HEK293 (cell line): ENCODE data around the gene DSN1.
A peak's percentile ranks its signal among the peaks of the same experiment; 100 is the strongest.

Source experiments
- CTCF ChIA-PET: fragments of 350-600 bp; formaldehyde crosslinking; extraction: SDS; loops from one replicate; lab custom pipeline; 2021; ENCODE audit warnings: antibody characterized with exemption; lab: Yijun Ruan, JAX
- POLR2A ChIA-PET: fragments of 300-600 bp; formaldehyde crosslinking; extraction: SDS; loops from one replicate; lab custom pipeline; 2020; ENCODE audit warnings: antibody characterized with exemption, inconsistent platforms; lab: Yijun Ruan, JAX
- H3K27ac ChIP-seq: fragments of 200-500 bp; sonication (Bioruptor generic); 2 replicates; pipeline ENCODE4 v1.5.1; 2014; ENCODE audit warnings: low read depth, low read length, control low read depth, inconsistent platforms; ENCODE audit errors: extremely low read depth
- H3K36me3 ChIP-seq, 2 experiments: fragments of 200-500 bp in 1 of 2; sonication (Bioruptor generic) in 1 of 2; 1 replicate in 1 of 2; 2 replicates in 1 of 2; pipeline ENCODE4 v1.5.1; 2014 to 2017; ENCODE audit warnings: inconsistent platforms in 2 of 2, low read length in 2 of 2; ENCODE audit not compliant: control insufficient read depth in 2 of 2, insufficient read depth in 1 of 2
- H3K4me1 ChIP-seq: fragments of 200-500 bp; sonication (Bioruptor generic); 2 replicates; pipeline ENCODE4 v1.5.1; 2014; ENCODE audit warnings: mild to moderate bottlenecking, low read length, inconsistent platforms; ENCODE audit not compliant: control insufficient read depth, insufficient read depth
- H3K4me3 ChIP-seq: 2 replicates; pipeline ENCODE4 v1.5.1; 2011; ENCODE audit warnings: low read depth, mild to moderate bottlenecking, control low read depth, low read length, moderate library complexity
- H3K9me3 ChIP-seq: fragments of 200-500 bp; sonication (Bioruptor generic); 2 replicates; pipeline ENCODE4 v1.5.1; 2014; ENCODE audit warnings: low read depth, low read length, inconsistent platforms; ENCODE audit not compliant: control insufficient read depth, insufficient read depth
- HOXA7 ChIP-seq: sonication (generic); formaldehyde crosslinking; IDR thresholded peaks from 2 replicates; pipeline ENCODE4 v1.8.1; 2022; ENCODE audit warnings: missing genetic modification reagents, borderline replicate concordance
- IKZF3 ChIP-seq: fragments of 450-650 bp; IDR thresholded peaks from 2 replicates; pipeline ENCODE4 v1.5.0; 2018; ENCODE audit warnings: missing biosample characterization, mild to moderate bottlenecking, missing genetic modification characterization, moderate library complexity
- YY1 ChIP-seq: fragments of 450-650 bp; formaldehyde crosslinking; IDR thresholded peaks from 2 replicates; pipeline ENCODE4 v1.5.1; 2018; ENCODE audit warnings: missing biosample characterization, missing genetic modification characterization
- ZBTB49 ChIP-seq: fragments of 450-650 bp; formaldehyde crosslinking; IDR thresholded peaks from 2 replicates; pipeline ENCODE4 v1.5.1; 2016; ENCODE audit warnings: missing biosample characterization, missing genetic modification characterization, low read depth
- ZFP3 ChIP-seq: fragments of 450-650 bp; formaldehyde crosslinking; IDR thresholded peaks from 2 replicates; pipeline ENCODE4 v1.5.1; 2016; ENCODE audit warnings: low read depth, missing biosample characterization, missing genetic modification characterization
- ZNF10 ChIP-seq: fragments of 450-650 bp; formaldehyde crosslinking; IDR thresholded peaks from 2 replicates; pipeline ENCODE4 v1.5.1; 2017; ENCODE audit warnings: missing biosample characterization, missing genetic modification characterization
- ZNF26 ChIP-seq: fragments of 450-650 bp; formaldehyde crosslinking; IDR thresholded peaks from 2 replicates; pipeline ENCODE4 v1.5.1; 2016; ENCODE audit warnings: missing biosample characterization, missing genetic modification characterization
- ZNF426 ChIP-seq: fragments of 450-650 bp; formaldehyde crosslinking; IDR thresholded peaks from 2 replicates; pipeline ENCODE4 v1.5.1; 2017; ENCODE audit warnings: missing biosample characterization, missing genetic modification characterization, mild to moderate bottlenecking, inconsistent platforms, moderate library complexity
- ZNF501 ChIP-seq: fragments of 450-650 bp; formaldehyde crosslinking; IDR thresholded peaks from 2 replicates; pipeline ENCODE4 v1.5.1; 2016; ENCODE audit warnings: missing biosample characterization, missing genetic modification characterization
- ZNF610 ChIP-seq: fragments of 450-650 bp; formaldehyde crosslinking; IDR thresholded peaks from 2 replicates; pipeline ENCODE4 v1.5.1; 2016; ENCODE audit warnings: missing biosample characterization, missing genetic modification characterization, borderline replicate concordance
- ZNF626 ChIP-seq: fragments of 450-650 bp; sonication (Bioruptor Pico); formaldehyde crosslinking; IDR thresholded peaks from 2 replicates; pipeline ENCODE4 v1.5.1; 2018; ENCODE audit warnings: missing biosample characterization, missing genetic modification characterization, inconsistent platforms
- ZNF670 ChIP-seq: fragments of 450-650 bp; formaldehyde crosslinking; IDR thresholded peaks from 2 replicates; pipeline ENCODE4 v1.5.1; 2016; ENCODE audit warnings: missing biosample characterization, missing genetic modification characterization, low read depth
- ZNF692 ChIP-seq: fragments of 450-650 bp; formaldehyde crosslinking; IDR thresholded peaks from 2 replicates; pipeline ENCODE4 v1.5.1; 2016; ENCODE audit warnings: missing biosample characterization, missing genetic modification characterization
- TF ChIP-seq, protein P1 (sequence below): fragments of 450-650 bp; formaldehyde crosslinking; IDR thresholded peaks from 2 replicates; pipeline ENCODE4 v1.5.1; 2016; ENCODE audit warnings: missing biosample characterization, missing genetic modification characterization, low read depth
- TF ChIP-seq, protein P2 (sequence below): fragments of 450-650 bp; formaldehyde crosslinking; IDR thresholded peaks from 2 replicates; pipeline ENCODE4 v1.5.1; 2016; ENCODE audit warnings: missing biosample characterization, missing genetic modification characterization, borderline replicate concordance
- TF ChIP-seq, protein P3 (sequence below): fragments of 450-650 bp; formaldehyde crosslinking; IDR thresholded peaks from 2 replicates; pipeline ENCODE4 v1.5.1; 2016; ENCODE audit warnings: missing biosample characterization, missing genetic modification characterization

The DSN1 gene

GRCh38 chr20:36796875-36797274, 23.3 kb upstream of the DSN1 start:
- Histone ChIP-seq H3K4me3 (no peak overlapping the region), H3K36me3 (peaks cover 8 to 78% of the 10 kb centered on the region in 2 experiments; a peak in 2 of 3 replicates), H3K4me1 (no peaks in the 10 kb centered on the region), H3K9me3 (no peaks in the 10 kb centered on the region), H3K27ac (no peak overlapping the region)
- ChIA-PET POLR2A (no interaction called here), CTCF (interaction anchor here (1.4 kb wide), 1 partner anchor 12 kb away, joined by 9 read pairs; no protein-coding TSS in a partner anchor)
- TF ChIP-seq, protein P1, sequence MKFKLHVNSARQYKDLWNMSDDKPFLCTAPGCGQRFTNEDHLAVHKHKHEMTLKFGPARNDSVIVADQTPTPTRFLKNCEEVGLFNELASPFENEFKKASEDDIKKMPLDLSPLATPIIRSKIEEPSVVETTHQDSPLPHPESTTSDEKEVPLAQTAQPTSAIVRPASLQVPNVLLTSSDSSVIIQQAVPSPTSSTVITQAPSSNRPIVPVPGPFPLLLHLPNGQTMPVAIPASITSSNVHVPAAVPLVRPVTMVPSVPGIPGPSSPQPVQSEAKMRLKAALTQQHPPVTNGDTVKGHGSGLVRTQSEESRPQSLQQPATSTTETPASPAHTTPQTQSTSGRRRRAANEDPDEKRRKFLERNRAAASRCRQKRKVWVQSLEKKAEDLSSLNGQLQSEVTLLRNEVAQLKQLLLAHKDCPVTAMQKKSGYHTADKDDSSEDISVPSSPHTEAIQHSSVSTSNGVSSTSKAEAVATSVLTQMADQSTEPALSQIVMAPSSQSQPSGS: peak; percentile 53; the same call in 1 of the 2 replicates
- TF ChIP-seq ZNF670 (tag by site-specific recombination): no peak

DNA sequence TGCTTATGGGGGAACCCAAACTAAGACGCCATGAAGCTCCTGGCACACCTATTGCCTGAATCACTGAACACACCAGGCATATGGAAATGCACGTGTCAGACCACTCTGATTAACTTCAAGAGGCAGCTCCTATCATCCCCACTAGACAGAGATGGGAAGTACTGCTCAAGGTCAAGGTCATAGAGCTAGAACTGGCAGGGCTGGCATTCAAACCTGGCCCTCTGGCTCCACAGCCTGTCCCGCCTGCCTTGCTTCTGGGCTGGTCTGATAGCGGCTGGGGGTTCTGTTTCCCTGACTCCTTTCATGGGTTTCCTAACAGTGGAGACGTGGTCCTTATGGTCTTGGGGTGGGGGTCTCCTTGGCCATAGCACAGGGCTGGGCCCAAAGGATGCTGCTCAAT, 22.6 kb upstream of the DSN1 start:
- Histone ChIP-seq H3K9me3 (no peaks in the 10 kb centered on the region), H3K4me3 (no peak overlapping the region), H3K36me3 (peaks cover 8 to 82% of the 10 kb centered on the region in 2 experiments; a peak in 2 of 3 replicates), H3K27ac (no peak overlapping the region), H3K4me1 (no peaks in the 10 kb centered on the region)
- TF ChIP-seq ZNF610 (tag by site-specific recombination) (no peak), ZFP3 (tag by site-specific recombination) (no peak), ZNF501 (tag by site-specific recombination) (no peak), ZNF626 (tag by site-specific recombination) (no peak), ZNF426 (tag by site-specific recombination) (no peak)
- TF ChIP-seq, protein P2, sequence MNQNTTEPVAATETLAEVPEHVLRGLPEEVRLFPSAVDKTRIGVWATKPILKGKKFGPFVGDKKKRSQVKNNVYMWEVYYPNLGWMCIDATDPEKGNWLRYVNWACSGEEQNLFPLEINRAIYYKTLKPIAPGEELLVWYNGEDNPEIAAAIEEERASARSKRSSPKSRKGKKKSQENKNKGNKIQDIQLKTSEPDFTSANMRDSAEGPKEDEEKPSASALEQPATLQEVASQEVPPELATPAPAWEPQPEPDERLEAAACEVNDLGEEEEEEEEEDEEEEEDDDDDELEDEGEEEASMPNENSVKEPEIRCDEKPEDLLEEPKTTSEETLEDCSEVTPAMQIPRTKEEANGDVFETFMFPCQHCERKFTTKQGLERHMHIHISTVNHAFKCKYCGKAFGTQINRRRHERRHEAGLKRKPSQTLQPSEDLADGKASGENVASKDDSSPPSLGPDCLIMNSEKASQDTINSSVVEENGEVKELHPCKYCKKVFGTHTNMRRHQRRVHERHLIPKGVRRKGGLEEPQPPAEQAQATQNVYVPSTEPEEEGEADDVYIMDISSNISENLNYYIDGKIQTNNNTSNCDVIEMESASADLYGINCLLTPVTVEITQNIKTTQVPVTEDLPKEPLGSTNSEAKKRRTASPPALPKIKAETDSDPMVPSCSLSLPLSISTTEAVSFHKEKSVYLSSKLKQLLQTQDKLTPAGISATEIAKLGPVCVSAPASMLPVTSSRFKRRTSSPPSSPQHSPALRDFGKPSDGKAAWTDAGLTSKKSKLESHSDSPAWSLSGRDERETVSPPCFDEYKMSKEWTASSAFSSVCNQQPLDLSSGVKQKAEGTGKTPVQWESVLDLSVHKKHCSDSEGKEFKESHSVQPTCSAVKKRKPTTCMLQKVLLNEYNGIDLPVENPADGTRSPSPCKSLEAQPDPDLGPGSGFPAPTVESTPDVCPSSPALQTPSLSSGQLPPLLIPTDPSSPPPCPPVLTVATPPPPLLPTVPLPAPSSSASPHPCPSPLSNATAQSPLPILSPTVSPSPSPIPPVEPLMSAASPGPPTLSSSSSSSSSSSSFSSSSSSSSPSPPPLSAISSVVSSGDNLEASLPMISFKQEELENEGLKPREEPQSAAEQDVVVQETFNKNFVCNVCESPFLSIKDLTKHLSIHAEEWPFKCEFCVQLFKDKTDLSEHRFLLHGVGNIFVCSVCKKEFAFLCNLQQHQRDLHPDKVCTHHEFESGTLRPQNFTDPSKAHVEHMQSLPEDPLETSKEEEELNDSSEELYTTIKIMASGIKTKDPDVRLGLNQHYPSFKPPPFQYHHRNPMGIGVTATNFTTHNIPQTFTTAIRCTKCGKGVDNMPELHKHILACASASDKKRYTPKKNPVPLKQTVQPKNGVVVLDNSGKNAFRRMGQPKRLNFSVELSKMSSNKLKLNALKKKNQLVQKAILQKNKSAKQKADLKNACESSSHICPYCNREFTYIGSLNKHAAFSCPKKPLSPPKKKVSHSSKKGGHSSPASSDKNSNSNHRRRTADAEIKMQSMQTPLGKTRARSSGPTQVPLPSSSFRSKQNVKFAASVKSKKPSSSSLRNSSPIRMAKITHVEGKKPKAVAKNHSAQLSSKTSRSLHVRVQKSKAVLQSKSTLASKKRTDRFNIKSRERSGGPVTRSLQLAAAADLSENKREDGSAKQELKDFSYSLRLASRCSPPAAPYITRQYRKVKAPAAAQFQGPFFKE: no peak
- POLR2A ChIA-PET: no interaction called here
- CTCF ChIA-PET: interaction anchor here (0.6 to 1.8 kb wide), 3 partner anchors 12 to 630 kb away, joined by 3 to 13 read pairs (median 3); no protein-coding TSS in a partner anchor

DNA sequence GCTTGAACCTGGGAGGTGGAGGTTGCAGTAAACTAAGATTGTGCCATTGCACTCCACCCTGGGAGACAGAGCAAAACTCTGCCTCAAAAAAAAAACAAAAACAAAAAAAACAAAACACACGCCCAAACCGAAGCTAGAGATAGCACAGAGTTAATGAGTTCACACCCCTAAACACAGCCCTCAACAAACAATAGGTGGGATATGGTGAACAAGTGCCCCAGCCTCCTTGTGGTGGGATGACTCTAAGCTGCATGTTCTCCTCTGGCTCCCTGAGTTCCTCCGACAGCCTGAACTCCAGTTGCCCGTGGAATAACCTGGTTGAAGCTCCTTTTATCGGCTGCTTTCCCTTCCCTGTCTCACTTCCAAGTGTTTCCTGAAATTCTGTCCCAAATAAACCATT, 22.1 kb upstream of the DSN1 start:
- ChIA-PET CTCF (interaction anchor here (0.6 to 1.8 kb wide), 2 partner anchors 13 to 62 kb away, joined by 3 to 13 read pairs; no protein-coding TSS in a partner anchor), POLR2A (no interaction called here)
- H3K36me3 ChIP-seq: peaks cover 4 to 78% of the 10 kb centered on the region in 2 experiments; a peak in 2 of 3 replicates
- no peak overlapping the region for H3K4me3 ChIP-seq
- H3K27ac ChIP-seq: no peak overlapping the region
- no peaks in the 10 kb centered on the region for H3K4me1 ChIP-seq
- H3K9me3 ChIP-seq: no peaks in the 10 kb centered on the region
- TF ChIP-seq ZNF26 (tag by site-specific recombination): no peak
- TF ChIP-seq, protein P3, sequence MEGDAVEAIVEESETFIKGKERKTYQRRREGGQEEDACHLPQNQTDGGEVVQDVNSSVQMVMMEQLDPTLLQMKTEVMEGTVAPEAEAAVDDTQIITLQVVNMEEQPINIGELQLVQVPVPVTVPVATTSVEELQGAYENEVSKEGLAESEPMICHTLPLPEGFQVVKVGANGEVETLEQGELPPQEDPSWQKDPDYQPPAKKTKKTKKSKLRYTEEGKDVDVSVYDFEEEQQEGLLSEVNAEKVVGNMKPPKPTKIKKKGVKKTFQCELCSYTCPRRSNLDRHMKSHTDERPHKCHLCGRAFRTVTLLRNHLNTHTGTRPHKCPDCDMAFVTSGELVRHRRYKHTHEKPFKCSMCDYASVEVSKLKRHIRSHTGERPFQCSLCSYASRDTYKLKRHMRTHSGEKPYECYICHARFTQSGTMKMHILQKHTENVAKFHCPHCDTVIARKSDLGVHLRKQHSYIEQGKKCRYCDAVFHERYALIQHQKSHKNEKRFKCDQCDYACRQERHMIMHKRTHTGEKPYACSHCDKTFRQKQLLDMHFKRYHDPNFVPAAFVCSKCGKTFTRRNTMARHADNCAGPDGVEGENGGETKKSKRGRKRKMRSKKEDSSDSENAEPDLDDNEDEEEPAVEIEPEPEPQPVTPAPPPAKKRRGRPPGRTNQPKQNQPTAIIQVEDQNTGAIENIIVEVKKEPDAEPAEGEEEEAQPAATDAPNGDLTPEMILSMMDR: no peak
- TF ChIP-seq IKZF3 (tag by site-specific recombination): no peak
- TF ChIP-seq ZBTB49 (tag by site-specific recombination): no peak
- TF ChIP-seq ZNF692 (tag by site-specific recombination): no peak
- TF ChIP-seq ZNF10 (tag by site-specific recombination): no peak
- no peak for TF ChIP-seq YY1 (tag by site-specific recombination)
- TF ChIP-seq HOXA7 (CRISPR knock-in tag): no peak
